GM12878 (cell line): Measurements from ENCODE around the gene THADA.

Experiments
- BCL3 ChIP-seq: IDR thresholded peaks from 2 replicates; pipeline ENCODE4 v1.6.1; 2011; ENCODE audit warnings: borderline replicate concordance, low read depth, mild to moderate bottlenecking, moderate library complexity, low read length; ENCODE audit not compliant: insufficient read depth, poor library complexity, severe bottlenecking
- BHLHE40 ChIP-seq, 2 experiments: fragments of 450-650 bp in 1 of 2; IDR thresholded peaks; 2 replicates each; pipeline ENCODE4 v1.6.1; 2011 to 2017; ENCODE audit warnings: low read depth in 2 of 2, borderline replicate concordance in 1 of 2, improper control_type of control experiment in 1 of 2, low read length in 1 of 2, mild to moderate bottlenecking in 1 of 2
- CTCF ChIP-seq, 3 experiments: IDR thresholded peaks in 2 of 3; conservative IDR thresholded peaks in 1 of 3; 2 replicates each; pipeline ENCODE4 v1.5.1; 2011; ENCODE audit warnings: low read depth in 3 of 3, low read length in 3 of 3, mild to moderate bottlenecking in 3 of 3, control low read depth in 2 of 3, moderate library complexity in 2 of 3, inconsistent platforms in 1 of 3, mixed read lengths in 1 of 3; ENCODE audit not compliant: control insufficient read depth in 2 of 3, insufficient read depth in 1 of 3; ENCODE audit errors: extremely low read depth in 1 of 3
- EP300 ChIP-seq, 2 experiments: fragments of 150-350 bp in 1 of 2; IDR thresholded peaks; 2 replicates each; pipeline ENCODE4 v1.6.1; 2011 to 2012; ENCODE audit warnings: low read depth in 2 of 2, low read length in 2 of 2, borderline replicate concordance in 1 of 2, improper control_type of control experiment in 1 of 2, inconsistent platforms in 1 of 2; ENCODE audit not compliant: control insufficient read depth in 1 of 2
- FOXK2 ChIP-seq: fragments of 450-650 bp; IDR thresholded peaks from 2 replicates; pipeline ENCODE4 v1.6.1; 2017; ENCODE audit warnings: mild to moderate bottlenecking, moderate library complexity
- HDAC2 ChIP-seq: fragments of 200-600 bp; sonication (generic); IDR thresholded peaks from 2 replicates; pipeline ENCODE4 v1.6.1; 2017
- KAT2A ChIP-seq: conservative IDR thresholded peaks from 2 replicates; pipeline ENCODE4 v1.6.1; 2011; ENCODE audit warnings: low read depth, low read length; ENCODE audit not compliant: control insufficient read depth
- MTA2 ChIP-seq: fragments of 450-650 bp; IDR thresholded peaks from 2 replicates; pipeline ENCODE4 v1.6.1; 2016; ENCODE audit warnings: low read depth, mild to moderate bottlenecking, moderate library complexity
- NR2F1 ChIP-seq: fragments of 450-650 bp; conservative IDR thresholded peaks from 2 replicates; pipeline ENCODE4 v1.6.1; 2017; ENCODE audit warnings: mild to moderate bottlenecking
- PAX5 ChIP-seq: IDR thresholded peaks from 2 replicates; pipeline ENCODE4 v1.6.1; 2011; ENCODE audit warnings: low read depth, low read length, borderline replicate concordance
- POLR2A ChIP-seq: IDR thresholded peaks from 2 replicates; pipeline ENCODE4 v1.6.1; 2011; ENCODE audit warnings: low read depth, mild to moderate bottlenecking, low read length
- SMC3 ChIP-seq: IDR thresholded peaks from 2 replicates; pipeline ENCODE4 v1.6.1; 2011; ENCODE audit warnings: low read length, improper control_type of control experiment, borderline replicate concordance

GRCh38 chr2:43306197-43306596, 289.6 kb downstream of the THADA start:
- TF ChIP-seq BCL3 (no peak), PAX5 (no peak), KAT2A (no peak), POLR2A (no peak), SMC3 (no peak), EP300 (IDR thresholded peaks at IDR 0.05; ENCODE audit: borderline replicate concordance in 1 of 2, control insufficient read depth in 1 of 2, low read depth in 2 of 2, low read length in 2 of 2) (no peak), NR2F1 (no peak), HDAC2 (no peak), CTCF (IDR thresholded peaks at IDR 0.05 in 2 of 3, conservative IDR thresholded peaks at IDR 0.05 in 1 of 3; ENCODE audit: control insufficient read depth in 2 of 3, extremely low read depth in 1 of 3, insufficient read depth in 1 of 3, low read depth in 3 of 3, low read length in 3 of 3) (no peak), BHLHE40 (IDR thresholded peaks at IDR 0.05; ENCODE audit: borderline replicate concordance in 1 of 2, low read depth in 2 of 2, low read length in 1 of 2) (no peak), MTA2 (no peak), FOXK2 (no peak)
